Mucosa of descending colon (tissue), 3 donors: ENCODE measurements around the gene PGP. TPM values are rescaled to one million over a fixed set of nuclear protein-coding genes. Genes with fewer than 3 reads are reported as not detected.

Experiments
- ATAC-seq: fragments of 200-7000 bp; cut with Tn5 transposase; one replicate; pipeline ENCODE4 v1.9.1; 2020; ENCODE audit warnings: mild to moderate bottlenecking, moderate library complexity
- DNase-seq, 3 donors: peaks; one replicate each; pipeline ENCODE4 v3.0.0-alpha.2; 2020
- H3K36me3 ChIP-seq: fragments of 200-600 bp; one replicate; pipeline ENCODE4 v1.8.0; 2021; ENCODE audit warnings: low read depth, mild to moderate bottlenecking
- H3K4me1 ChIP-seq: fragments of 200-600 bp; one replicate; pipeline ENCODE4 v1.8.0; 2021; ENCODE audit warnings: low read depth, mild to moderate bottlenecking
- H3K4me3 ChIP-seq: fragments of 200-600 bp; one replicate; pipeline ENCODE4 v1.8.0; 2021; ENCODE audit warnings: mild to moderate bottlenecking
- H3K9me3 ChIP-seq: fragments of 200-600 bp; one replicate; pipeline ENCODE4 v1.8.0; 2021; ENCODE audit warnings: mild to moderate bottlenecking
- intact Hi-C, 2 donors: fragments of 100-400 bp; cut with DNase I in 1 of 2; cut with micrococcal nuclease in 1 of 2; formaldehyde crosslinking; loops; one replicate each; pipeline versions ENCODE4 v1.11.0 to v1.11.1; 2022; cut with DNase I, micrococcal nuclease
- total RNA-seq, 3 donors: library from RNA; stranded (reverse); fragmentation: NEBNext Ultra II Directional in 2 of 3; extraction: Animal tissue kit (Norgen Biotek cat#: 25700) in 2 of 3; gene quantifications; one replicate each; pipeline versions ENCODE4 v1.2.1 to v1.2.4, GENCODE V29; 2021 to 2023
- TF ChIP-seq, protein P1 (sequence below): fragments of 200-600 bp; IDR thresholded peaks from one replicate; pipeline ENCODE4 v1.8.0; 2022; ENCODE audit warnings: antibody characterized with exemption, mild to moderate bottlenecking
- donor health status: DM: no; HTN: no; CAD: no; lungs with moderate emphysema.
- donor health status: DM: no; HTN: no; CAD: no.
- donor health status: DM: no; HTN: yes; CAD: no.

The PGP gene
- total RNA-seq, 3 donors from 2014 or later = 15.5 to 19.7 (median 17.6) TPM

GRCh38 chr16:2167068-2167638 is 47.5 kb downstream of the PGP start:
- Histone ChIP-seq H3K36me3 (no peaks in the 10 kb centered on the region), H3K4me1 (peaks cover 17% of the 10 kb centered on the region), H3K9me3 (no peaks in the 10 kb centered on the region), H3K4me3 (no peak overlapping the region)
- DNase-seq (no peak), ATAC-seq (no peak)
- TF ChIP-seq, protein P1, sequence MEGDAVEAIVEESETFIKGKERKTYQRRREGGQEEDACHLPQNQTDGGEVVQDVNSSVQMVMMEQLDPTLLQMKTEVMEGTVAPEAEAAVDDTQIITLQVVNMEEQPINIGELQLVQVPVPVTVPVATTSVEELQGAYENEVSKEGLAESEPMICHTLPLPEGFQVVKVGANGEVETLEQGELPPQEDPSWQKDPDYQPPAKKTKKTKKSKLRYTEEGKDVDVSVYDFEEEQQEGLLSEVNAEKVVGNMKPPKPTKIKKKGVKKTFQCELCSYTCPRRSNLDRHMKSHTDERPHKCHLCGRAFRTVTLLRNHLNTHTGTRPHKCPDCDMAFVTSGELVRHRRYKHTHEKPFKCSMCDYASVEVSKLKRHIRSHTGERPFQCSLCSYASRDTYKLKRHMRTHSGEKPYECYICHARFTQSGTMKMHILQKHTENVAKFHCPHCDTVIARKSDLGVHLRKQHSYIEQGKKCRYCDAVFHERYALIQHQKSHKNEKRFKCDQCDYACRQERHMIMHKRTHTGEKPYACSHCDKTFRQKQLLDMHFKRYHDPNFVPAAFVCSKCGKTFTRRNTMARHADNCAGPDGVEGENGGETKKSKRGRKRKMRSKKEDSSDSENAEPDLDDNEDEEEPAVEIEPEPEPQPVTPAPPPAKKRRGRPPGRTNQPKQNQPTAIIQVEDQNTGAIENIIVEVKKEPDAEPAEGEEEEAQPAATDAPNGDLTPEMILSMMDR = no peak
- intact Hi-C loops = no loop called here

- no peak overlapping the region for H3K4me3 ChIP-seq
- no peaks in the 10 kb centered on the region for H3K36me3 ChIP-seq
- no peak for ATAC-seq
- peaks cover 19% of the 10 kb centered on the region for H3K4me1 ChIP-seq
- no peaks in the 10 kb centered on the region for H3K9me3 ChIP-seq
- DNase-seq = no peak
- TF ChIP-seq, protein P1 = no peak
- intact Hi-C loops = no loop called here
Observed at GRCh38 chr16:2166263-2167067, 48.2 kb downstream of the PGP start.

DNA sequence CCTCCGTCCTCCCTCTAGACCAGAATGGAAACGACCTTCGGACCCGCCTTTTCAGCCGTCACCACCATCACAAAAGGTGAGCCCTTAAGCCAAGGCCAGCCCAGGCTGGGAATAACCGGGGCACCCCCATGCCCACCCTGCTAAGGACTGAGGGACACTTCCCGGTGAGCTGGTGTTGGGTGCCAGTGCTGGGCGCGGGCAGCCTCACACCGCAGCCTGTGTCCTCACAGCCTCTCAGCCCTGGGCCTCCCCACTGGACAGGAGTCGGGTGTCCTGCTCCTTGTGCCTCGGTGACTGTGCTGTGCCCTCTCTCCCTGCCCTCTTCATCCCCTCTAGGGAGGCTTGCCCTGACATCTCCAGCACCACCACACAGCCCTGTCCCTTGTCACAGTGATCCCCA is 48.8 kb downstream of the PGP start:
- no peak overlapping the region for H3K4me3 ChIP-seq
- H3K36me3 ChIP-seq = no peaks in the 10 kb centered on the region
- TF ChIP-seq, protein P1 = no peak
- no peak for DNase-seq
- H3K4me1 ChIP-seq = peaks cover 20% of the 10 kb centered on the region
- ATAC-seq = no peak
- intact Hi-C loops = no loop called here
- no peaks in the 10 kb centered on the region for H3K9me3 ChIP-seq

DNA sequence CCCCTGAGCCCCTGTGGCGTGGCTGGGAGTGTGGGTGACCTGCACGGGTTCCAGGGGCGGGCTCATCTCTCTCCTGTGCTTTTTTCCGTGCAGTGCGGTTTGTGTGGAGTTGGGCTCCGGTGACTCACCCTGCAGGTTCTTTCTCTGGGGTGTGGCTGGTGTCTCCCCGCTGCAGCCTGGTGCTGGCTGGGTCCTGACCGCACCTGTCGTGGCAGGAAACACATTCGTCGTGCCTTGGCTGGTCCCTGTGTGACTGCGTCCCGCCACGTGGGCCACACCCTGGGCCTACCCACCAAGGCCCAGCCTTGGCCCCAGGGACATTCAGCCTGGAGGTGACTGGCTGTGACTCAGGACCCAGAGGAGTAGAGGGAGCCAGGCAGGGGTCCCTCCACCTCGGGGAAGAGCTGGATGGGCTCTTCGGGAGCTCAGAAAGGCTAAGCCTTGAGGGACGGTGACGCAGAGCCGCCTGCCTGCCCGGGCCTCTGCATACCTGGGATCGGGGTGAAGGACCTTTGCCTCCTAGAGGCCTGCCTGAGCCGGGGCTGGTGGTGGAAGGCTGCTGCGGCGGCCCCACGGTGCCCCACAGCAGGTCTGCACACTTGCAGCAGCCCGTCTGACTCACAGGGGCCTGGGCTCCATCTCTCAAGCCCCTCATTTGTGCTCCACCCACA is 51.3 kb downstream of the PGP start:
- peak; percentile 77 to 90 (median 85) for DNase-seq
- TF ChIP-seq, protein P1 = no peak
- peak; percentile 88 for ATAC-seq
- Histone ChIP-seq H3K4me1 (peaks cover 43% of the 10 kb centered on the region), H3K9me3 (no peaks in the 10 kb centered on the region), H3K36me3 (no peaks in the 10 kb centered on the region), H3K4me3 (no peak overlapping the region)
- intact Hi-C loops = no loop called here

GRCh38 chr16:2162676-2163118 is 51.9 kb downstream of the PGP start:
- Histone ChIP-seq H3K9me3 (no peaks in the 10 kb centered on the region), H3K36me3 (no peaks in the 10 kb centered on the region), H3K4me1 (peaks cover 49% of the 10 kb centered on the region), H3K4me3 (no peak overlapping the region)
- intact Hi-C loops = no loop called here
- DNase-seq = peak in 1 of 3 donors; percentile 37
- TF ChIP-seq, protein P1 = no peak
- peak; percentile 5 for ATAC-seq
